GM19372 (cell line): ENCODE measurements around the gene RYR3.

Experiments
- ATAC-seq: cut with Tn5 transposase; IDR thresholded peaks from one replicate; pipeline ENCODE4 v1.9.1; 2021; ENCODE audit warnings: mild to moderate bottlenecking, low read depth, moderate library complexity; ENCODE audit not compliant: unreplicated experiment

Gene RYR3

GRCh38 chr15:33678602-33679001 lies 367.8 kb downstream of the RYR3 start:
- no peak for ATAC-seq

- ATAC-seq, result no peak
Observed at GRCh38 chr15:33679061-33679460, 368.3 kb downstream of the RYR3 start.

- no peak for ATAC-seq
Observed at GRCh38 chr15:33680336-33680735, 369.6 kb downstream of the RYR3 start.

- no peak for ATAC-seq
Observed at GRCh38 chr15:33693166-33693800, 382.5 kb downstream of the RYR3 start.

GRCh38 chr15:33698126-33698525 lies 387.4 kb downstream of the RYR3 start:
- ATAC-seq, result no peak

- ATAC-seq, result no peak
Observed at GRCh38 chr15:33699145-33699544, 388.4 kb downstream of the RYR3 start.

- no peak for ATAC-seq
Observed at GRCh38 chr15:33699691-33700447, 389.1 kb downstream of the RYR3 start.

- no peak for ATAC-seq
Observed at GRCh38 chr15:33700695-33701303, 390.0 kb downstream of the RYR3 start.

- ATAC-seq, result no peak
Observed at GRCh38 chr15:33701304-33701696, 390.5 kb downstream of the RYR3 start.

GRCh38 chr15:33706173-33706572 lies 395.4 kb downstream of the RYR3 start:
- ATAC-seq, result no peak

- ATAC-seq, result no peak
Observed at GRCh38 chr15:33710748-33711147, 400.0 kb downstream of the RYR3 start.

- no peak for ATAC-seq
Observed at GRCh38 chr15:33716025-33716424, 405.3 kb downstream of the RYR3 start.

- ATAC-seq, result no peak
Observed at GRCh38 chr15:33720952-33721351, 410.2 kb downstream of the RYR3 start.

GRCh38 chr15:33722005-33722672 lies 411.4 kb downstream of the RYR3 start:
- ATAC-seq, result peak; percentile 84

GRCh38 chr15:33722673-33723015 lies 411.9 kb downstream of the RYR3 start:
- no peak for ATAC-seq

- ATAC-seq, result no peak
Observed at GRCh38 chr15:33724321-33725036, 413.7 kb downstream of the RYR3 start.

GRCh38 chr15:33729653-33730052 lies 418.9 kb downstream of the RYR3 start:
- ATAC-seq, result no peak

GRCh38 chr15:33730815-33731214 lies 420.0 kb downstream of the RYR3 start:
- no peak for ATAC-seq

GRCh38 chr15:33735143-33735542 lies 424.4 kb downstream of the RYR3 start:
- ATAC-seq, result no peak

- no peak for ATAC-seq
Observed at GRCh38 chr15:33735637-33736247, 425.0 kb downstream of the RYR3 start.
